Skin epidermis (tissue), 12 donors: ENCODE results near the gene LEKR1.
A peak's percentile ranks its signal among the peaks of the same experiment; 100 is the strongest.
"Not testable (repeated sequence)": the region's sequence is repeated elsewhere in the genome, so short reads cannot be mapped to it uniquely, and the experiment has no call there.

Experiments
- H3K27ac ChIP-seq, 21 experiments: fragments of 200-600 bp; sonication (generic) in 11 of 21; one replicate each; pipeline ENCODE4 v1.5.0; 2020; ENCODE audit warnings: mild to moderate bottlenecking in 3 of 21, inconsistent platforms in 2 of 21, moderate library complexity in 2 of 21
- H3K4me3 ChIP-seq, 7 experiments: fragments of 200-600 bp; sonication (generic) in 2 of 7; one replicate each; pipeline ENCODE4 v1.5.0; 2020; ENCODE audit warnings: inconsistent platforms in 2 of 7, mild to moderate bottlenecking in 2 of 7, moderate library complexity in 1 of 7

The LEKR1 gene

DNA sequence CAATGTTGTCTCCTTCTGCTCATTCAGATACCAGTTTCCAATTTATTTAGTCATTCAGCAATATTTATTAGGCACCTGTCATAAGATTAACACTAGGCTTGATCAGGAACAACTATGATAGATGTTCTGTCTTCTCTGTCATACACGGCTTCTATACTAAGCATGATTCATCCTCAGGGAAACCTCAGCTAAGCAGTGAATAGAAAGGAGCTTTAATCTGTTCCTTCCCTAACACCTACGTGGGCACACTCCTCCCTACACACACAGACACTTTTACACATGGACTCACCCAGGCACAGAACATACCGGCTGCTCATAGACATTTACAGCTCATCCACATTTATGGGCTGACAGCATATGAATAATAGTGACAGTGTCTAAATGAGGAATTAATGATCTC lies 136.9 kb downstream of the LEKR1 start:
- no peak overlapping the region for H3K27ac ChIP-seq
- no peak overlapping the region for H3K4me3 ChIP-seq

DNA sequence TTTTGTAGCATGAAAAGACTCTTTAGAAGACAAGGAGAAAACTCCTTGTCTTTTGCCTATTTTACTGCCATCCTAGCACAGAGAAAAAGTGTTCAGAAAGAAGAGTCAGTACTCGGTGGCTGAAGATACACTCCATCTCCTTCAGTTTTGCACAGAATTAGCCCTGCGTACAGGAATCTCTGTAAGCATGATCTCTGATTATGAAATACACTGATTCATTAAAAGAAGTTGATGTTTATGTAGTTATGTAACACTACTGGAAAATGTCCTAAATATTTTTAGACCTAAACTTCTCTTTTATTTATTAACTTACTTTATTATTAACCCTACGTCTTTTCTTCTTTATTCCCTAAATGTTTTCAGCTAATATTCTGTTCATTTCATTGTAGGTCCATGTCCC lies 138.4 kb downstream of the LEKR1 start:
- no peak overlapping the region for H3K27ac ChIP-seq

DNA sequence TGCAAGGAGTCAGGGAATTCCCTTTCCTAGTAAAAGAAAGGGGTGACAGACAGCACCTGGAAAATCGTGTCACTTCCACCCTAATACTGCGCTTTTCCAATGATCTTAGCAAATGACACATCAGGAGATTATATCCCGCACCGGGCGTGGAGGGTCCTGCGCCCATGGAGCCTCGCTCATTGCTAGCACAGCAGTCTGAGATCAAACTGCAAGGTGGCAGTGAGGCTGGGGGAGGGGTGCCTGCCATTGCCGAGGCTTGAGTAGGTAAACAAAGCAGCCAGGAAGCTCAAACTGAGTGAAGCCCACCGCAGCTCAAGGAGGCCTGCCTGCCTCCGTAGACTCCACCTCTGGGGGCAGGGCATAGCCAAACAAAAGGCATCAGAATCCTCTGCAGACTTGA lies 140.2 kb downstream of the LEKR1 start:
- not testable (repeated sequence) for H3K27ac ChIP-seq, H3K4me3 ChIP-seq

More for the DNA sequence above, 138.4 kb downstream of the LEKR1 start:
- no peak overlapping the region for H3K4me3 ChIP-seq

DNA sequence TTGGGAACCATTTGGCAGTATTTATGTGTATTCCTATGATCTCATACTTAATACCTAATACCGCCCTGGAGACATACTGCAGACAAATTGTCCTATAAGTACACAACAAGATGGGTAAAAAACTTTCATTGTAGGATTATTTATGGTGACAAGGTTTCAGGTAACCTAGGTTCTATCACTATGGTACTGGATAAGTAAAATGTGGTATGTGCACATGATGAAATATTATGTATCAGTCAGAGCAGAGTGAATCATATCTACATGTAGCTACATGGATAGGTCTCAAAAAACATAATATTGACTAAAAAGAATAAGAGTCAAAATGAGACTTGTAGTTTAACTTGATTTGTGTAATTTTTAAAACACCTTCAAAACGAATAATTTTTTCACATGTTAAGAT lies 147.8 kb downstream of the LEKR1 start:
- no peak overlapping the region for H3K27ac ChIP-seq
- H3K4me3 ChIP-seq: no peak overlapping the region

DNA sequence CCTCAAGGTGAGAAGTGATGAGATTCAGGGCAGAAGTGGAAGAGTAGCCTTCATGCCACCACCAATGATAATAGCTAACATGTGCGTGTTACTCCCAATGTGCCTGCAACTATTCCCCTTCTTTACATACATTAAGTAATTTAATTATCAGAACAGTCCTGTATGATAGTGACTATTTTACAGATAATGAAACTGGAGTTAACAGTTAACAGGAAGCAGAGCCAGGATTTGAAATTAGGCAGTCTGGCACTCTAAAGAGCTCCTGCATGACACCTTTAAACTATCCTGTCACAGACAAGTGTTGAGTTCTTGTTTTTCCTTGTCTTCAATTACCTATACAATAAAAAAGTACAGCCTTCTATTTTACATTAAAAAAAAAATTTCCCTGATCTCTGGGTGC lies 148.8 kb downstream of the LEKR1 start:
- H3K4me3 ChIP-seq: no peak overlapping the region
- no peak overlapping the region for H3K27ac ChIP-seq

DNA sequence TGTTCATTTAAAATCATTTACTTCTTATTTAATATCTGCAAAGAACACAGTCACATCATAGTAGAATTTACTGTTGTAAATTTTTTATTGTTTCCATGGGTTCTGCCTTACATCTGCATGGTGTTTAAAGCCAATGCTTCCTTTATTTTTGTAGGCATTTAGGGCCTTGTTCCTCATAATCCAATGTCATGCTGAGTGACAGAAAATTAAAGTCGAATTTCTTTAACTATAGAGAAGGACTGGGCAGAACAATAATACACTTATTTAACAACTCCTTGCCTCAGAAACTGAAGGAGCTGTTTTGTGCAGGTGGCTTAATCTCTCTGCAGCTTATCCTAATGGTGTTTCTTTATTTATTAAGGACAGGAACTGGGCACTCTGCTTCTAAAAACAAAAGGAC lies 149.6 kb downstream of the LEKR1 start:
- Histone ChIP-seq H3K27ac (no peak overlapping the region), H3K4me3 (no peak overlapping the region)

DNA sequence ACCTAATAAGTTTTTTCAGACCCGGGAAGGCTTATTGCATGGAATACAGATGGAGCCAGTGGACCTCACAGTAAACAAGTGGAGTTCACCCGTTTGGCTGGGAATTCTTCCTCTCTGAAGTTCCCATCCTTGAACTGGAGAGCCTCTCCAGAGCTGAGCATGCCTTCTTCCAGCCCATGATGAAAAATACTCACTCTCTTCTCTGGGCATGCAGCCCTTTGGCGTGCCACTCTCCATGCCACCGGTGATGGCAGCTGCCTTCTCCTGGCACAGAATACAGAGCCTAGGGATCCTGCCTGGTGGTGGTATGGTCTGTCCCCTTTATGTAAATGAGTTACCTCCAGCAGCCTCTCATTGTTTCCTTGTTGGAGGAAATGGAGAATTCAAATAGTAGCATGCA lies 150.8 kb downstream of the LEKR1 start:
- Histone ChIP-seq H3K27ac (no peak overlapping the region), H3K4me3 (no peak overlapping the region)

DNA sequence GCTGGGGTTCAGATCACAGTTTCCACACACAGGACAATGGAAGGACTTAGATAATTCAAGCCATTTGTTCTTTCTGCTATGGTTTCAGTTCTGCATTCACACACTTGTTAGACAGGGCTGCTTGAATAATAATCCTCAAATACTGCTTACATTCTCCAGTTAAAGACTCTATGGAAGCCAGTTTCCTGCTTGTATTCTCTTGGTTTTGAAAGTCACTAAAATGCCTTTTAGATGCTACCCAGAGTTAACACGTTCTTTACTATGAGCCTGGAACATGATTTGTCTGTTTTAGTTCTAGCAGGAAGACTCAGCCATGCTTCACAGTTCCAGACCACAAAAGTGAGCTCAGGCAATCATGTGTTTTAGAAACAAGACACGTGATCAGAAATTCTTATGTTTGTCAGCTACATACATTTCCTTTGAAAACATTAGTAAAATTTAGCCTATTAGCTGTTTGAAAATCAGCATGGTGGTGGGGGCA lies 152.4 kb downstream of the LEKR1 start:
- Histone ChIP-seq H3K27ac (peak overlapping the region in 6 of 21 experiments; percentile 11 to 42 (median 32)), H3K4me3 (no peak overlapping the region)

DNA sequence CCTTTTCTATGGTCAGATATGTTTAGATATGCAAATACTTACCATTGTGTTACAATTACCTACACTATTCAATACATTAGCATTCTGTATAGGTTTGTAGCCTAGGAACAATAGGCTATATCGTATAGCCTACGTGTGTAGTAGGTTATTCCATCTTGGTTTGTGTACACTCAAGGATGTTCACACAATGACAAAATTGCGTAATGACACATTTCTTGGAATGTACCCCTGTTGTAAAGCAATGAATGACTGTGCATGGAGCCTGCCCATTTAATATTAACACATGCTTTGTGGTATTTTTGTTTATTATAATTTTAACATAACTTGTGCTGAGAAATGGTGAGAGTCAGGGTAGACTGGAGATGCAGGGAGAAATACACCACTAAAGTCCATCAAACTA lies 154.9 kb downstream of the LEKR1 start:
- Histone ChIP-seq H3K4me3 (no peak overlapping the region), H3K27ac (no peak overlapping the region)

DNA sequence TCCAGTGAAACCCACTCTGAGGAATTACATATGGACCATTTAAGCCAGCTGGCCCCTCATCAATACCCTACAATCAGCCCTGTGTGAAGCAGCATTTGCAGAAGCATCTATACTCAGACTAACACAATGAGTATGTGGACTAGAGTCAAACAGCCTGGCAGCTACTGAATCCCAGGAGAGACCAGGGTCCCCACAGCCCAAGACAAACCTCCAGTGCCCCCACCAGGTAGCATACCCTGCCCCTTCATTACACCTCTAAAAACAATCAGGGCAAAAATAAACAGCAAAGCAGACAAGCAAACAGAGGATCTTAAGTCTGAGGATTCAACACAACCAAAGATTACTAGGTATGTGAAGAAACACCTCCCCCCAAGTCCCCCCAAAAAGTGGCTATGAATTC lies 157.4 kb downstream of the LEKR1 start:
- Histone ChIP-seq H3K4me3 (no peak overlapping the region), H3K27ac (no peak overlapping the region)

DNA sequence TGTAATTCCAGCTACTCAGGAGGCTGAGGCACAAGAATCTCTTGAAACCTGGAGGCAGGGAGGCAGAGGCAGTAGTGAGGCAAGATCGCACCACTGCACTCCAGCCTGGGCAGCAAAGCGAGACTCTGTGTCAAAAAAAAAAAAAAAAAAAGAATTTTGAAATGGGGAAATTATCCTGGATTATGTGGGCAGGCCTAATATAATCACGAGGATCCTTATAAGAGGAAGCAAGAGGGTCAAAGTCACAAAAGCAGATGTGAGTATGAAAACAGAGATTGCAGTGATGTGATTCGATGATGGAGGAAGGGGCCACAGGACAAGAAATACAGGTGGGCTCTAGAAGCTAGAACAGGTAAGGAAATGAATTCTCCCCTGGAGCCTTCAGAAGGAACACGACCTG lies 159.6 kb downstream of the LEKR1 start:
- Histone ChIP-seq H3K27ac (peak overlapping the region in 1 of 21 experiments; percentile 16), H3K4me3 (no peak overlapping the region)

DNA sequence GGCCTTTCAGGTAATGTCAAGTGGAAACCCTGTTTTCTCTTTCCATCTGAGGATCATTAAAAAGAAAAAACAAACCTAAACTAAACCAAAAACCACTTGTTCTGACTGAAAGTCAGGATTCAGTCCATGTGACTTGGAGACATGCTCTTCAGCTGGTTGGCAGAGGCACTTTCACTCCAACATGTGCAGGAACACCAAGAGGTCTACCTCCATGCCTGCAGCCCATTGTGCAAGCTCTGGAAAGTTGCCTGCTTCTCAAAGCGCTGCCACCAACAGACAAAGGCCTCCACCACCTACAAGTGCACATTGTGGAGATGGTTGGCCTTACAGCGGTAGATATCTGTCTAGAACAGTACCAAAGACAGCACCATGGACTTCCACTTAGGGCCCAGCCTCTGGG lies 161.8 kb downstream of the LEKR1 start:
- no peak overlapping the region for H3K27ac ChIP-seq
- no peak overlapping the region for H3K4me3 ChIP-seq

DNA sequence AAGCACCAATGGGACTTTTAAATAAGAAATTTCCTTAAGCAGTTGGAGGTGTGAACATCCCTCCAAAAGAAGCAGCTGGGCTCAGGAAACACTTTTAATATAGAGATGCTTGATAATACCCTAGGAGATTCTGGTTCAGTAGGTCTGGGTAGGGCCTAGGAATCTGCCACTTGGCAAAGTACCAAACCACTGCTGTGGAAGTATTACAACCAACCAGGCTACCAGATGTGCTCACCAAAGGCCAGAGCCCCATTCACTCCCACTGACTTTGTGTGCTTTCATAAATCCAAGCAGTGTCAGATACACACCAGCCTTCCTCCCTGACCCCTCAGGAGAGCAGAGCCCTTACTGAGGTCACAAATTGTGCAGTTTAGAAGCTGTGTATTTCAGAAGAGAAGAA lies 171.2 kb downstream of the LEKR1 start:
- Histone ChIP-seq H3K4me3 (no peak overlapping the region), H3K27ac (no peak overlapping the region)

DNA sequence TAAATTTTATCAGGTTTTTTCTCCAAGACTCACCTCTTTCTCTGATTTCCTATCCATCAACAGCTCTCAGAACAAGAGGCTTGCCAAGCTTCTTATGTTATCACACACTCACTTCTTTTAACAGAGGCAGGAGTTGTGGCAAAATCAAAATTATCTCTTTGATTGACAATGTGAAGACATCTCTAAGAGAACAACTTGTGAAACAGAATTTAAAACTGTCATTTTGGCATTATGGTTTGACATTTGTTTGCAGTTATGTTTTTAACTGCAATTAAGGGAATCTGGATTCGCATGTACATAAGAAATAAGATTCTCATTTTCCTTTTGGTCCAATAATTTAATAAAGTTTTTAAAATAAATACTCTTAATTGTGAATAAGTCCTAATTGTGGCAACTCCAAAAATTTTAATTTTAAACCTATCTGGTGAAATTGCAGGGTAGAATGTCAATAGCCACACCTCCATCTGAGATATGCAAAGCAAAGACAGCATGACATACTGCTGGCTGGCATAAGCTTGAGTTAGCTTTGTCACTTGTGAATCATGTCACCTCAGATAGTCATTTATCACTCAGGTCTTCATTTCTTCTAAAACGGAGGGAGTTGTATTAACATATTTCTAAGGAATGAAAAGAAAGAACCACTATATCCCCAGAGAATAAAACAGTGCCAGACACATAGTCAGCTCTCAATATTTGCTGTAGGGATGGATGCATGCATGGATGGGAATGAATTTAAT lies 175.2 kb downstream of the LEKR1 start:
- no peak overlapping the region for H3K4me3 ChIP-seq
- H3K27ac ChIP-seq: no peak overlapping the region

DNA sequence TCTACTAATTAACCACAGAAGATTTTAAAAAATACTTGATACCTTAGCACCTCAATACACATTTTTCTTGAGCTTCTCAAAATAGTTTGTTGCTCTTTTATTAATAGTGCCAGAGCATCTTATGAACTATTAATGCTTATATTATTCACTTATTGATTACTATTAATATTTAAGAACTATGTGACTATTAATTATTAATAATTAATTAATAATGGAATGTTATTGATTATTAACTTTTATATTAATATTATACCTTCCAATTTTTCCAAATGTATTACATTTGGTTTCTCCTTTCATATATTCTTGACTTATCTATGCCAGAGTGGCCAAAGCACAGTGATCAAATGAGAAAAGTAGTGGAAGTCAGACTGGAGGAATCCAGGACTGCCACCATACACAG lies 195.5 kb downstream of the LEKR1 start:
- Histone ChIP-seq H3K27ac (no peak overlapping the region), H3K4me3 (no peak overlapping the region)

DNA sequence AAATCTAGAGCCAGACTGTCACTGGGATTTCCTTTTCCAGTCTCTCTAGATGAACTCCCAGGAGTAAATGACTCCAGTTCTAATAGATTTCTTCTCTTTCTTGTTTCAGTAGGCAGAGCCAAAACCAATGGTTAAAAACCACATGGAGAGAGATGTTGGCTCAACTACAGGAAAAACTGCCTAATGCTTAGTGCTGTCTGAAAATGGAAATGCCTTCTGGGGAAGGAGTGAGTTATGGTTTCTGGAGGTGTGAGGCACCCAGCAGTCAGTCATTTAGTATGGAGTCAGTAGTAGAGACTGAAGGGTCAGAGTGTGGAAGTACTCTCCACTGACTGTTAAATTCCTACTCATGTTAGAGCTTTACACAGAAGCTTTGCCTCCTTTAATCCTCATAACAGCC lies 197.1 kb downstream of the LEKR1 start:
- no peak overlapping the region for H3K27ac ChIP-seq

DNA sequence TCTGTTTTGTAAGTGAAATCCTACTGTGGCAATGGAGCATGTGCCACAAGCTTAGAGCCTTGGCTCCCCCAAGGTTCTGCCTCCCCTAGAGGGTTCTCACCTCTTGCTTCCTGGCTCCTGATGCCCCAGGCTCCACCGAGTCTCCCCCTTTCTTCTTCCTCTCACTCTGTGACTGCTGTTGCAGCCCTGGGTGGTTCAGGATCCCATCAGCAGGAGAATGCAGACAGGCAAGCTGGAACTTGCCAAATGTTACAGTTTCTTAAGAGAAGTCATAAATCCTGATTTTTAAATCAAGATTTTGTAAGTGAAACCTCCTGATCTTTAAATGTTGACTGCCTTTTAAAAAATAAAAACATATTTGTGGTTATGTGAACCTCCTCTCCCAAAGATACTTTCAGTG lies 199.9 kb downstream of the LEKR1 start:
- no peak overlapping the region for H3K4me3 ChIP-seq
- no peak overlapping the region for H3K27ac ChIP-seq

More for the DNA sequence above, 197.1 kb downstream of the LEKR1 start:
- H3K4me3 ChIP-seq: no peak overlapping the region

DNA sequence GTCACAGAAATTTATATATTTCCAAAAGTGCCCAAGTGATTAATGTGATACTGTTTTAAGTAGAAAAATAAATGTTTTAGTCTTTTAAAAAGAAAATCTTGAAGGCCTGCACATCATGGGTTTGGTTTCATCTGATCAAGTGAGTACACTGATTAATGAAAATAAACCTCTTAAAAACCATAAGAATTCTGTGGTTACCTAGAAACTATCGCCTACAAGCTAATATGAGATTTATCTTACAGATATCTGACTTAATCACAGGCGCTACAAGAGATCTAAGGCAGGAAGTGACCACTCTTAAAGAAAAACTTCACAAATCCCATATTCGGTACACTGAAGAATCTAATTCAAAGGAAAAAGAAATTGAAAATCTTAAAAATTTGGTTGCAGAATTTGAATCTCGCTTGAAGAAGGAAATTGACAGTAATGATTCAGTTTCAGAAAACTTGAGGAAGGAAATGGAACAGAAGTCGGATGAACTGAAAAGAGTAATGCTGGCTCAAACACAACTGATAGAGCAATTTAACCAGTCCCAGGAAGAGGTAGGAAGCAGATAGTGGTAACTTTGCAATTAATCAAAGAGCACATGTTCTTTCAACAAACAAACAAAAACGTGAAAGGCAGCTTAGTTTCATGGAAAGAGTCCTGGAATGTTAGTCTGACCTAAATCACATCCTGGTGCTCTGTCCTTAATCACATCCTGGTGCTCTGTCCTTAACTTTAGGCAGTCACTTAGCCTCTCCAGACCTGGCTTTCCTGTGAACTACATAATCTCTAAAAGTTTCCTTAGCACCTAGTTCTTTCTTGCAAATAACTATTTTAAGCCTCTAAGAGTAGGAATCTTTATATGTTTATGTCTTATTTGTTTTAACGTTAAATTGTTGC lies 201.9 kb downstream of the LEKR1 start:
- H3K4me3 ChIP-seq: no peak overlapping the region
- no peak overlapping the region for H3K27ac ChIP-seq

DNA sequence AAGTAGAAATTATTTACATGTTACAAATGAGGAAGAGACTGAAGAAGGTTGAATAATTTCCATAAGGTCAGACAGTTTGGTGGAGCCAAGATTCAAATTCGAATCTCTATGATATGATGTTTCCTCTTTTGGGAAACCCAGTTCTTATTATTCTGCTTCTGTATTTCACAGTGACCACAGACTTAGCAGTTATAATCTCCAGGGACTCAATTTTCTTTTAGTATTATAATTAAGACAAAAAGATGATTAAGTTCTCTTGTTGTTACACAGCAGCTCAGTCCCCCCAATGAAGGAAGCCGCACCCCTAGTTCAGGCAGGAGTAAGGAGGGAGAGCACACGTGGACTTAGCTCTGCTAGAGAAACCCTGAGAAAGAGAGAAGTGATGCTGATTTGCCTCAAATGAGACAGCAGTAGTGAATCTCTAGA lies 203.2 kb downstream of the LEKR1 start:
- Histone ChIP-seq H3K27ac (peak overlapping the region in 1 of 21 experiments; percentile 30), H3K4me3 (no peak overlapping the region)

DNA sequence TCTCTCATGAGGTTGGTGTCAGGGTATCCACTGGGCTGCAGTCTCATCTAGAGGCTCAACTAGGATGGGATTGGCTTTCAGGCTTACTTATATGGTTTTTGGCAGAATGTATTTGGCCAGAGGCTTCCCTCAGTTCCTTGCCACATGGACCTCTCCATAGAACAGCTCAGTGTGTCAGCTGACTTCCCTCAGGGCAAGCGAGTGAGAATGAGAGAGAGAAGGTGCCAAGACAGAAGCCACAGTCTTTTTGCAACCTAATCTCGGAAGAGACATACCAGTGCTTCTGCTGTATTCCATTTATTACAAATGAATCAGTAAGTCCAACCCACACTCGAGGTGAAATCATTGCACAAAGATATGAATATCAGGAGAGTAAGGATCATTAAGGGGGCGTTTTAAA lies 204.6 kb downstream of the LEKR1 start:
- H3K27ac ChIP-seq: no peak overlapping the region
- H3K4me3 ChIP-seq: no peak overlapping the region

DNA sequence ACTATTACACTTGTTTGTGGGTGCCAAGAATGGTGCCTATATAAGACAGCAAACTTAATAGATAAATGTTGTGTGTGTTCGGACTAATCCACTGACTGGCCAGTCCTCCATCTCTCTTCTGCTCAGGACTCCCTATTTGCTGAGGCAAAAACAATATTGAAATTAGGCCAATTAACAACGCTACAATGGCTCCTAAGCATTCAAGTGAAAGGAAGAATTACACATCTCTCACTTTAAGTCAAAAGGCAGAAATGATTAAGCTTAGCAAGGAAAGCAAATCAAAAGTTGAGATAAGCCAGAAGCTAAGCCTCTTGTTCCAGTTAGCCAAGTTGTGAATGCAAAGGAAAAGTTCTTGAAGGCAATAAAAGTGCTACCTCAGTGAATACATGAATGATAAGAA lies 206.8 kb downstream of the LEKR1 start:
- Histone ChIP-seq H3K27ac (no peak overlapping the region), H3K4me3 (no peak overlapping the region)
